GM19193 (cell line): ENCODE results near the gene FBXO42.

Experiments
- POLR2A ChIP-seq: IDR thresholded peaks from 4 replicates; pipeline ENCODE4 v1.6.1; 2011; ENCODE audit not compliant: insufficient read depth, insufficient read length; ENCODE audit errors: extremely low read depth

The FBXO42 gene

DNA sequence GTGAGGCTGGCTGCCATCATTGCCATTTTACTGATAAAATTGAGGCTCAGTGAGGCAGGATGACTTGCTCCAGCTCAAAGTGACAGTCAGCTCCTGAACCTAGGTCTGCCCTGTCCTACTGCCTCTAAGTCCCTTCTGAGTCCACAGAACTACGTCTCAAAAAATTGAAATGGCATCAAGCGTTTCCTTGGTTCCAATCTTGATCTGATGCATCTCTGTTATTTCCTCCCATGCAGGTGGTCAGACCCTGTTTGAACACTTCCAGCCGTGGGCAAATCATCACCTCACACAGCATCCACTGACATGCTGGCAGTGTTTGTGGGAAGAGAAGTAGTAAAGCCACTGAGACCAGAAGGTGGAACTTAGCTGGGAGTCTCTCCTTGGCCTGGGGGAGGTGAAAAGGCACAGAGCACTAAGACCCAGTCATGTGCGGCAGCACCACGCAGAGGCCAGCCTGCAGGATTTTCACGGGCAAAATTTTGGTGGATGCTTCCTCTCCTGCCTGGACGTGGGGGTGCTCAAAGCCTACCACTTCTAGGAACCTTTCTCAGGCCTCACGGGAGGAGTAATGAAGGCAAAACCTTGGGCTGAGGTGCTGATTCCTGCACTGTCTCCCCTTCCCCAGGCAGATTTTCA is 107.5 kb downstream of the FBXO42 start:
- TF ChIP-seq POLR2A = no peak

DNA sequence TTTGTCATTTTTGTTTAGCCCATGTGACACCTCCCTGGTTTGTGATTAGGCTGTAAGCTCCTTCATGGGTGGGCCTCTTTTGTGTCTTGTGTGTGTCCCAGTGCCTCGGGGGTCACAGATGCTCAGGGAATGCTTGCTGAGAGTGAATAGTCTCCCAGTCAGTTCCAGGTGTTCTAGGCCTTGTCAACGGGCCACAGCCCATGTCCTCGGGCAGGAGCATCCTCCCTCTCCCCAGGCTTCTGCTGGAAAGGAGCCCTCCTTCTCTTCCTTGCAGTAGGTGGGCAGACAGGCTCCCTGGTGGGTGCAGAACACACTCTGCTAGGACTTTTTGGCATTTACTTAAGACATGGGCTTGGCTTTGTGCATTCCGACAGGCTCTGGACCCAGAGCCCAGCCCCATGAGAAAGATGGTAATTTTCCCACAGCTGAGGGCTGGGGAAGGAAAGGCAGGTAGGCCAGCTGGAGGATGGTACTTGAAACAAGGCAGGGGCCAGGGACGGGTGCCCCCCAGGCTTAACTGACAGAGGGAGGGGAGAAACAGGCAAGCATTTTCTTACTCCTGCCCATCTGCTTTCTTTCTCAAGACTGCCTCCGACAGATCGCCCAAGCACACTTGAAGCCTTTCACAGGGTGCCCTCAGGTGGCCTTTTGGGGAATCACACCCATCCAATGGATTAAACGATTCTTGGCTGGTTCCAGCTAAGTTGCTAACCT is 108.2 kb downstream of the FBXO42 start:
- no peak for TF ChIP-seq POLR2A

DNA sequence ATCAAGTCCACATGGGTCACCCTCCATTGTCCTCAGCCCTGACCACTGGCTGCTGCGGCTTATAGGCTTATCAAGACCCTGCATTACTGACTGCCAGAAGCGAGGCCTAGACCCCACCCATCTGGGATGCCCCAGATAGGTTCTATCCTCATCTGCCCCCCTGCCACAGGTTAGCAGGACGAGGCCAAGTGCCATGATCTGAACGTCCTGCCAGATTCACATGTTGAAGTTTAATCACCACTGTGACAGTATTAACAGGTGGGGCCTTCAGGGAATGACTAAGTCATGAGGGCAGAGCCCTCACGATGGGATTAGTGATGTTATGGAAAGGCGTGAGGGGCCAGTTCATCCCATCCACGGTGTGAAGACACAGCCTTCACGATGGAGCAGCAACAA is 109.1 kb downstream of the FBXO42 start:
- no peak for TF ChIP-seq POLR2A

DNA sequence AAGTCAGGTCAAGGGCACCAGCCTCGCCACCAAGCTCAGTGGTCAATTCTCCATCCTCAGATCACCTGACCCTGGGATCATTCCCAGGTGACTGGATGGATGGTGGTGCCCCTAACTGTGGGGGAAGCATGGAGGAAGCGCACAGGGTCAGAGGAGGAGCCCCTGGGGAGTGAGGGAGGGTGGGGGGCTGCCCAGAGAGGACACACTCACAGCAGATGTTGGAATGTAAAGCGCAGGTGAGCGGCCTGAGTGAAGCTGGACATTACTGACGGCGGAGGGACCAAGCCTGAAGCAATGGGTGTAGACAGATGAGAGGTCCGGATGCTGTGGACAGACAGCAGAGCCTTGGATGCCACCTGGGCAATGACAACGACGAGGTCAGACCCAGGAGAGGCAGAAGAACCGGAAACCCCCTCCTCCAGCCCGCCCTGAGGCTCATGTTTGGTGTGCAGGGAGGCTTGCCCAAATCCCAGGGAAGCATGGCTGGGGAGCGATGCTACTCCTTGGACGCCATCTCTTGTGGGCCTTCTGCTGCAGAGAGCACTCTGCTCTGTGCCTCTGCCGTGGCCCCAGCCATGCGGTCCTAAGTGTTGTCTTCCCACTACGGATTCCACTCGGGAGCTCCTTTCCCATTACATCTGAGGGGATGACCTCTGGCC is 109.6 kb downstream of the FBXO42 start:
- TF ChIP-seq POLR2A = no peak

DNA sequence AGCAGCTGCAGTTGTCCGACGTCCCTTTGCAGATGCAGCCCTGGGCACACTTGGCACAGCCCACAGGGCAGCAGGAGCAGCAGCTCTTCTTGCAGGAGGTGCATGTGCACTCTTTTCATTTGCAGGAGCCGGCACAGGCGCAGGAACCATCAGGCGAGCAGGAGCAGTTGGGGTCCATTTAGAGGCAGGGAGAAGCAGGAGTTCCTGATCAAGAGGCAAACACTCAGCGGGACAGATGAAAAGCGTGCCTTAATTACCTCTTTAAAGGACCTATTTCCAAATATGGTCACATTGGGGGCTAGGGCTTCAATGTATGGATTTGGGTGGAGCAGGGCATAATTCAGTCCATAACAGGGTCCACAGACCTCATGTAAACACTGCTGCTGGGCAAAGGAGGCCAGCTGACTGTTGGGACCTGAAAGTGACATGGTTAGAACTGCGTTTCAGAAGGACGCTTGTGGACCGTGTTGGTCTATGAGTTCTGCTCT is 111.0 kb downstream of the FBXO42 start:
- no peak for TF ChIP-seq POLR2A

DNA sequence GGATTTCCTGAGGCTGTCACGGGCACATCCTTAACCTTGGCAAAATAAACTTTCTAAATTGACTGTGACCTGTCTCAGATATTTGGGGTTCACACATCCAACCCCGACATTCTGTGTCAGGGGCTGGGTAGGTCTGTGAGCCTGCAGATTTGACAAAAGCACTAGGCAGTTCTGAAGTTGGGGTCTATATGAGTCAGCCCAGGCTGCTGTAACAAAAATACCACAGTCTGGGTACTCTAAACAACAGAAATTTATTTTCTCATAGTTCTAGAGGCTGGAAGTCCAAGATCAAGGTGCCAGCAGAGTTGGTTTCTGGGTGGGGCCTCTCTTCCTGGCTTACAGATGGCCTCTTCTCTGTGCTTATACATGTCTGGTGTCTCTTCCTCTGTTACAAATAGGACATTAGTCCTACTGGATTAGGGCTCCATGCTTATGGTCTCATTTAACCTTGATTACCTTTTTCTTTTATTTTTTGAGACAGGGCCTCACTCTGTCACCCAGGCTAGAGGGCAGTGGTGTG is 112.2 kb downstream of the FBXO42 start:
- TF ChIP-seq POLR2A = no peak

DNA sequence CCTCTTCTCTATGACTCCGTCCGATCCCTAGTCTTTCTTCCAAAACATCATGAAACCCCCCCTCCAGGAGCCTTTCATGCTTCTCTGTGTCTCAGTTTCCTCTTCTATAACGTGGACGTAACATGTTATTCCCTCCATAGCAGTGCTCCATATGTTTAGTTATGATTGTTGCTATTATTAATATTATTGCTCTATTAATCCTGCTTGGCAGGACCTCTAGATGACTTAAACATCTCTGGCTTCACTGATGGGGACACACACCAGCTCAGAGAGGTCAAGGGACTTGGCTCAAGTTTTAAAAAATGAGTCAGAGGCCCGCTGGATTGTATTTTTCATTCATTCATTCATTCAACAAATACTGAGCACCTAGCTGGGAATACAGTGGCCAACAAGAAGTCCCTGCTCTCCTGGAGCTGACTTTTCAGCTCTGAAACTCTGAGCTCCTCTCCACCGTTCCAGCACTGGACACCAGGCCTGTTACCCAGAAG is 114.9 kb downstream of the FBXO42 start:
- no peak for TF ChIP-seq POLR2A

DNA sequence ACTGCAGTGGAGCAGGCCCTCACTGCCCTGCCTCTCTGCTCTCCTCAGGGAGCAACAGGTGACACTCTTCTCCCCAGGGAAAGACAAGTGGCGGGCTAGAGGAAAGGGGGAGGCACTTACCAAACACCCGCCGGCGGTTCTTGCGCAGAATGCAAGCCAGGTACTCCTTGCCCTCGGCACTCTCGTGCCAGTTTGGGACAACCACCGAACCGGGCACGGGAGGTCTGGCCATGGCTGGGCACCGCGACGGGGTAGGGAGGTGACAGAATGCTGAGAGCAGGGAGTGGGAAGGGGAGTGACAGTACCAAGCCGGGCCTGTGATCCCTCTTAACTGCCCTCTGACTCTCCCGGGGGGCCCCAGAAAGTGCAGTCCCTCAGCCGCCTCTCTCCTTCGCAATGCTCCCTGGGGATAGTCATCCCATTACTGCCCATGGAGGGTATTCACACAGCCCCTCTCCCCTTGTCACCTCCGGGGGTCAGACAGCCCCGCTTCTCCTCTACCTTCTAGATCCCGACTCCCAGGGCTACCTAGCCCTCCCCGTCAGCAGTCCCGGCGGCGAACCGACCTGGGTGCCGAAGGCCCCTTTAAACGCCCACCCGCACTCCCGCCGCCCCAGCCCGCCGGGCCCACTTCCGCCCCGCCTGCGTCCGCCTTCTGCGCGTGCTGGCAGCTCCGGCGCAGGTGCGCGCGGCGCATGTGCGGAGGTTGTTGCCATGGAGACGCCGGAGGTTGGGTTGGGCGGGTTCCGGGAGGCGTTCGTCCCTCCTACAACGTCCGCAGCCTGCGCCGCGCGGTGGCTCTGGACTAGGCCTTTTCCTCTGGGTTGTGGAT is 115.6 kb downstream of the FBXO42 start, which contains the start of gene CPLANE2:
TSS of gene CPLANE2 (minus strand) at position 673 of the 832 bp plus-strand sequence. CDS start at position 232, 441 bp downstream.
- TF ChIP-seq POLR2A = peak; percentile 76

DNA sequence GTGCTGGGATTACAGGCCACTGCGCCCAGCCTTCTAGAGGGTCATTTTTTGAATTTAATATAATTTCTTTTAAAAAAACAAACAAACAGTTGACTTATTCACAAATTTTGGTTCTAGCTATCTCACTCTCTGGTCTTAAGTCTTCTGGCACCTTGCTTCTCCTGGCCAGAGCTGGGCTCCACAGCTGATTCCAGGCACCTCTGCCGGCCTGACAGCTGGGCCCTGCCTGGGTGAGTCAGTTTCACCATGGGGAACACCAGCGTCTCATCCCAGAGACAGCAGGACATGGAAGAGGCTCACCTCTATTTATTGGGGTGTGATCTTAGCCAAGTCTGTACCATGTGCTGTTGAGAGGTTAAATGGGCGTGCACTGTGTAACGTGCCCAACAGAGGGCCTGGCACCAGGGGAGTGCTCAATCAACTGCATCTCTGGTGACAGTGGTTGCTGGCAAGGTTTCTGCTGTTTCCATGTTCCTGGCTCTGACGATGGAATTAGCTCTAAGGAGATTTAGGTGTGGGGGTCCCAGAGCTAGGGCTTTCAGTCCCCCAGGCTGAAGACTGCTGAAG is 116.3 kb downstream of the FBXO42 start:
- TF ChIP-seq POLR2A = no peak

DNA sequence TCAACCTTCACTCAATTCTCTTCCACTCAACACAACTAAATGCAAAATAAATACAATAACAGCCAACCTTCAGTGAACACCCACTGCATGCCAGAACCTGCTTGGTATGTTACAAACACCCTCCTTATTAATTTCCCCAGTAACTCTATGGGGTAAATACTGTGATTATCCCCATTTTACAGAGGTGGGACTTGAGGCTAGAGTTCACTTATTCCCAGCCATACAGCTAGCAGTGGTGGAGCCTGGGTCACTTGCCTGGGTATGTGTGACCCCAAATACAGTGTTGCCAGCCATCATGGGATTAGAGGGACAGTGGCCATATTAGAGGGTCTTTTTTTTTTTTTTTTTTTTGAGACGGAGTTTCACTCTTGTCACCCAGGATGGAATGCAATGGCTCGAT is 116.9 kb downstream of the FBXO42 start:
- no peak for TF ChIP-seq POLR2A

DNA sequence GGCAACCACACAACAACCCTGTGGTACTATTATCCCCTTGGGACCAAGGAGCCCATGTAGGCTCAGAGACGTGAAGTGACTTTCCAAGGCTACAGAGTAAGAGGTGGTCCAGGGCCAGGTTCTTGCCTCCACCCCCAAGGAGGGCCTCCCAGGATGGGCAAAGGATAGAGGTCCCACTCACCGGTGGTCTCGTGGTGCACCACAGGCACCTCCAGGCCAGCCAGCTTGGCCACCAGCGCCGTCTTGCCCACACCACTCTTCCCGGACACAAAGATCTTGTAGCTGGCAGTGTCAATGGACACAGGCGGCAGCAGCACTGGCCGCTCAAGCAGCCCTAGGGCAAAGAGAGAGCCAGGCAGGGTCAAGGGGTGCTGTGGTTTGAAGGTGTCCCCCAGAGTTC is 118.8 kb downstream of the FBXO42 start:
- TF ChIP-seq POLR2A = no peak

DNA sequence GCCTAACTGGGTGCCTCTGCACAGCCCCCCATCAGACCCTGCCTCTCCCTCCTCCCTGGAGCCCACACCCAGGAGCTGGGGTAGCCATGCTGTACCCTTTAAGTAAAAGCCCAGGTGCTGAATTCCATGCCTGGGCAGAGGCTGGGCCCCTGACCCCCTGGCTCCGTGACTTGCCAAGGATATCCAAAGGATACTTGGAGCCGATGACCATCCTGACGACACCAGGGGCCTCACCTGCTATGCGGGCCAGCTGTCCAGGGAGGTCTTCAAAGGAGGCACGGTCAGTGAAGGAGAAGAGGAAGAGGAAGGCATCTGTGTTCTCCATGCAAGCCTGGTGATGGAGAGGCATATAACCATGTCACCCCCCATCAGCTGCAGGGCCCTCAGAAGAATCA is 120.0 kb downstream of the FBXO42 start:
- TF ChIP-seq POLR2A = no peak

DNA sequence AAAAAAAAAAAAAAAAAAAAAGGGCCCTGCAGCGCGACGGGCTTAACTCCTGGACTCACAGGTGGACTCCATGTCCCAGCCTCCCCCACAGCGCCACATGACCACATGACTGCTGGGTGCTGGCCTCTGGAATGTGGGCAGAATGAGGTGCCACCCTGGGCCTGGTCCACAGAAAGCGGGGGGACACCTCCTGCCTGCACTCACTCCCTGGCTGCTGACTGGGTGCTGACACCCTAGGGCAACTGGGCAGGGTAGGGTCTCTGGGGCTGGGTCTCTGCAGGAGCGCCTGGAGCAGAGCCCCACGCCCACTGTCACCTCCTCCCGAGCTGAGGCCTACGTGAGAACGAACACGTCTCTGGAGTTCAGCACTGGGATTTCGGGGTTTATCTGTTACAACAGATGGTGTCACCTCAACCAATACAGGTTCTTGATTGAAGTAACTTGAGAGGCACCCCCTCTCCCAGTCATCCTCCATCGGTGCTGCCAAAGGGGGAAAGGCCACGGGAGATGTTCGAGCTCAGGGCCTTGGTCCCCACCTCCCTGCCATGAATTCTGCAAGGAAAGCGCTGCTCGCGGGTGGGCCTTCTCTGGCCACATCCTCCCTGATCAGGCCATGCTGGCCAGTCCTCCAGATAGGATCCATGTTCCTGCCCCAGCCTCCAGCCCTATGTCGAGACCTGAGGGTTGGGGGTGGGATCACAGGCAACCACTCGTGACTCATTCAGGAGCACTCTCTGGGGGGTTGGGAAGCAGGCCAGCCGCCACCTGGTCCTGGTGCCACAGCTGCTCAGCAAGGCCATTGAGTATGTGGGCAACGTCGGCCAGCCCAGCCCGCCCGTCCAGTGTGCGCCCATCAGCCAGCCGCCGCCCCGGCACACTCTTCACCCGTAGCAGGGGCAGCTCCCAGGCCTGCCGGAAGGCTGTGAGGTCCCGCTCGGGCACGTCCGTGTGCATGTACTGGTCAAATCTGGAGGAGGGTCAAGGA is 120.7 kb downstream of the FBXO42 start:
- TF ChIP-seq POLR2A = no peak
